HCT116 (cell line): ENCODE data around the gene ZNF543.

Experiments used
- EZH2 ChIP-seq: fragments of 200-600 bp; sonication (generic); IDR thresholded peaks from 2 replicates; pipeline ENCODE4 v1.6.1; 2017; ENCODE audit warnings: antibody characterized with exemption, mixed run types
- EZH2phosphoT487 ChIP-seq: fragments of 200-600 bp; IDR thresholded peaks from 2 replicates; pipeline ENCODE4 v1.6.1; 2018; ENCODE audit warnings: antibody characterized with exemption, borderline replicate concordance
- POLR2A ChIP-seq: IDR thresholded peaks from 2 replicates; pipeline ENCODE4 v1.7.0; 2011; ENCODE audit warnings: borderline replicate concordance; ENCODE audit not compliant: insufficient read depth, insufficient read length; ENCODE audit errors: extremely low read depth
- TF ChIP-seq, protein P1 (sequence below), 3 experiments: fragments of 200-600 bp in 1 of 3; sonication (generic) in 1 of 3; IDR thresholded peaks in 2 of 3; conservative IDR thresholded peaks in 1 of 3; 2 replicates each; pipeline ENCODE4 v1.5.1; 2012 to 2017; ENCODE audit warnings: low read depth in 2 of 3, low read length in 2 of 3, antibody characterized with exemption in 1 of 3, borderline replicate concordance in 1 of 3, control low read depth in 1 of 3, mild to moderate bottlenecking in 1 of 3, mixed read lengths in 1 of 3, mixed run types in 1 of 3, moderate library complexity in 1 of 3; ENCODE audit not compliant: insufficient read depth in 1 of 3

DNA sequence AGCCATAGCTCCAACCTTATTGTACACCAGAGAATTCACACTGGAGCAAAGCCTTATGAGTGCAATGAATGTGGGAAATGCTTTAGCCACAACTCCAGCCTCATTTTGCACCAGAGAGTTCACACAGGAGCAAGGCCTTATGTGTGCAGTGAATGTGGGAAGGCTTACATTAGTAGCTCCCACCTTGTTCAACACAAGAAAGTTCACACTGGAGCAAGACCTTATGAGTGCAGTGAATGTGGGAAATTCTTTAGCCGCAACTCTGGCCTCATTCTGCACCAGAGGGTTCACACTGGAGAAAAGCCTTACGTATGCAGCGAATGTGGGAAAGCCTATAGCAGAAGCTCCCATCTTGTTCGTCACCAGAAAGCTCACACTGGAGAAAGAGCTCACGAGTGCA lies 37.1 kb downstream of the ZNF543 start:
- TF ChIP-seq EZH2phosphoT487: no peak
- no peak for TF ChIP-seq POLR2A
- TF ChIP-seq EZH2: no peak
- TF ChIP-seq, protein P1, sequence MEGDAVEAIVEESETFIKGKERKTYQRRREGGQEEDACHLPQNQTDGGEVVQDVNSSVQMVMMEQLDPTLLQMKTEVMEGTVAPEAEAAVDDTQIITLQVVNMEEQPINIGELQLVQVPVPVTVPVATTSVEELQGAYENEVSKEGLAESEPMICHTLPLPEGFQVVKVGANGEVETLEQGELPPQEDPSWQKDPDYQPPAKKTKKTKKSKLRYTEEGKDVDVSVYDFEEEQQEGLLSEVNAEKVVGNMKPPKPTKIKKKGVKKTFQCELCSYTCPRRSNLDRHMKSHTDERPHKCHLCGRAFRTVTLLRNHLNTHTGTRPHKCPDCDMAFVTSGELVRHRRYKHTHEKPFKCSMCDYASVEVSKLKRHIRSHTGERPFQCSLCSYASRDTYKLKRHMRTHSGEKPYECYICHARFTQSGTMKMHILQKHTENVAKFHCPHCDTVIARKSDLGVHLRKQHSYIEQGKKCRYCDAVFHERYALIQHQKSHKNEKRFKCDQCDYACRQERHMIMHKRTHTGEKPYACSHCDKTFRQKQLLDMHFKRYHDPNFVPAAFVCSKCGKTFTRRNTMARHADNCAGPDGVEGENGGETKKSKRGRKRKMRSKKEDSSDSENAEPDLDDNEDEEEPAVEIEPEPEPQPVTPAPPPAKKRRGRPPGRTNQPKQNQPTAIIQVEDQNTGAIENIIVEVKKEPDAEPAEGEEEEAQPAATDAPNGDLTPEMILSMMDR (IDR thresholded peaks at IDR 0.05 in 2 of 3, conservative IDR thresholded peaks at IDR 0.05 in 1 of 3; ENCODE audit: borderline replicate concordance in 1 of 3, insufficient read depth in 1 of 3, low read depth in 2 of 3, low read length in 2 of 3): no peak
